ENCODE data around the gene PPP2R5C. TPM values are rescaled to one million over a fixed set of nuclear protein-coding genes. Genes with fewer than 3 reads are reported as not detected.

Gene PPP2R5C
- total RNA-seq, 1 experiment from 2014 or later, result 93.0 TPM

GRCh38 chr14:101732118-101732517 lies 29.4 kb upstream of the PPP2R5C start:
- no peaks in the 10 kb centered on the region for H3K79me1 ChIP-seq (ENCODE audit: insufficient read depth, low read depth, low read length, poor library complexity, severe bottlenecking)
- H2AK5ac ChIP-seq (ENCODE audit: insufficient read length, low read length), result no peak overlapping the region
- no peak overlapping the region for H2BK5ac ChIP-seq (ENCODE audit: insufficient read length, low read length)
- no peak overlapping the region for H3K4me3 Mint-ChIP-seq
- H2BK20ac ChIP-seq (ENCODE audit: low read depth, low read length, poor library complexity, severe bottlenecking), result no peak overlapping the region
- H3K27ac ChIP-seq (ENCODE audit: insufficient read length, low read depth, low read length), result no peak overlapping the region
- no peak overlapping the region for H2BK120ac ChIP-seq (ENCODE audit: low read depth, low read length, poor library complexity, severe bottlenecking)
- H3K4me1 Mint-ChIP-seq, result peaks cover 16% of the 10 kb centered on the region in 2 experiments
- H3K4ac ChIP-seq (ENCODE audit: low read depth, low read length), result no peak overlapping the region
- H4K5ac ChIP-seq (ENCODE audit: insufficient read length, low read depth, low read length), result no peak overlapping the region
- peak overlapping the region in 1 of 3 experiments; percentile 49; a peak in 2 of 7 replicates for H3K27ac Mint-ChIP-seq
- no CpG with 5 or more reads among the region's 5 CpGs for WGBS (ENCODE audit: extremely low coverage, insufficient read length, low lambda C conversion rate)
- no peak overlapping the region for H3K56ac ChIP-seq (ENCODE audit: insufficient read length, low read depth, low read length)
- H3K14ac ChIP-seq (ENCODE audit: insufficient read depth, low read length), result no peak overlapping the region
- no peaks in the 10 kb centered on the region for H3K79me2 ChIP-seq (ENCODE audit: insufficient read depth, low read length)
- no peak overlapping the region for H3K23ac ChIP-seq (ENCODE audit: insufficient read length, low read depth, low read length)
- H3K9ac ChIP-seq (ENCODE audit: extremely low read depth, insufficient read length, low read length), result no peak overlapping the region
- no peaks in the 10 kb centered on the region for H4K20me1 ChIP-seq (ENCODE audit: control insufficient read depth, insufficient read depth, insufficient read length)
- H3K9me3 ChIP-seq (ENCODE audit: control insufficient read depth, low read depth, low read length), result no peaks in the 10 kb centered on the region
- peaks cover 3% of the 10 kb centered on the region; the same call in 1 of the 2 replicates for H3K4me1 ChIP-seq (ENCODE audit: insufficient read depth, low read length)
- H3K27me3 Mint-ChIP-seq (ENCODE audit: low read depth), result no peaks in the 10 kb centered on the region; the same call in 1 of the 2 replicates
- H4K91ac ChIP-seq (ENCODE audit: insufficient read length, low read depth, low read length), result no peak overlapping the region
- no peaks in the 10 kb centered on the region for H3K27me3 ChIP-seq (ENCODE audit: insufficient read depth, low read length)
- H2AFZ ChIP-seq (ENCODE audit: low read length), result no peak overlapping the region
- no peaks in the 10 kb centered on the region for H3K23me2 ChIP-seq (ENCODE audit: insufficient read length, low read depth, low read length, poor library complexity, severe bottlenecking)
- H4K8ac ChIP-seq (replicated peaks; ENCODE audit: insufficient read length, low read depth, low read length), result no peak overlapping the region
- no peak overlapping the region for H2BK15ac ChIP-seq (ENCODE audit: low read depth, low read length)
- H3K18ac ChIP-seq (ENCODE audit: insufficient read length, low read depth, low read length), result no peak overlapping the region
- no peak for TF ChIP-seq CTCF (conservative IDR thresholded peaks at IDR 0.05)
- no peaks in the 10 kb centered on the region for H3K9me3 Mint-ChIP-seq
- no peak overlapping the region for H2BK12ac ChIP-seq (ENCODE audit: insufficient read length, low read depth, low read length)
- no peak for DNase-seq
- H3K36me3 Mint-ChIP-seq (ENCODE audit: insufficient read depth in 1 of 3, low read depth in 3 of 3), result no peaks in the 10 kb centered on the region
- H3K4me2 ChIP-seq (ENCODE audit: insufficient read depth, insufficient read length, low read length), result no peak overlapping the region
- H3T11ph ChIP-seq (ENCODE audit: low read length), result no peak overlapping the region
